ENCODE results near the gene TDRD10. TPM values are rescaled to one million over a fixed set of nuclear protein-coding genes. Genes with fewer than 3 reads are reported as not detected.
A peak's percentile ranks its signal among the peaks of the same experiment; 100 is the strongest.

Gene TDRD10
- total RNA-seq, 3 donors from 2014 or later = 0.65 to 2.0 (median 0.72) TPM

- TF ChIP-seq CTCF (IDR thresholded peaks at IDR 0.05) = no peak
- intact Hi-C loops (cut with DNase I, micrococcal nuclease) = no loop called here
- DNase-seq (no peak), ATAC-seq (peak; percentile 13)
- H3K9me3 ChIP-seq = no peaks in the 10 kb centered on the region
- H3K36me3 ChIP-seq (ENCODE audit: low read depth) = no peaks in the 10 kb centered on the region
- H3K4me1 ChIP-seq (ENCODE audit: low read depth) = peaks cover 8% of the 10 kb centered on the region
- no peak overlapping the region for H3K4me3 ChIP-seq
These were observed 711 bp downstream of the TDRD10 start for GRCh38 chr1:154502744-154503115.

- intact Hi-C loops (cut with DNase I, micrococcal nuclease) = no loop called here
- Histone ChIP-seq H3K36me3 (ENCODE audit: low read depth) (no peaks in the 10 kb centered on the region), H3K9me3 (no peaks in the 10 kb centered on the region), H3K4me1 (ENCODE audit: low read depth) (peaks cover 8% of the 10 kb centered on the region), H3K4me3 (no peak overlapping the region)
- TF ChIP-seq CTCF (IDR thresholded peaks at IDR 0.05) = no peak
- ATAC-seq = no peak
- no peak for DNase-seq
These were observed 1.9 kb downstream of the TDRD10 start for GRCh38 chr1:154503898-154504297.

- Histone ChIP-seq H3K9me3 (no peaks in the 10 kb centered on the region), H3K4me3 (no peak overlapping the region), H3K36me3 (ENCODE audit: low read depth) (no peaks in the 10 kb centered on the region), H3K4me1 (ENCODE audit: low read depth) (no peaks in the 10 kb centered on the region)
- TF ChIP-seq CTCF (IDR thresholded peaks at IDR 0.05) = no peak
- ATAC-seq (no peak), DNase-seq (no peak)
- intact Hi-C loops (cut with DNase I, micrococcal nuclease) = no loop called here
These were observed 10.7 kb downstream of the TDRD10 start for GRCh38 chr1:154512760-154513159.

- Histone ChIP-seq H3K4me3 (no peak overlapping the region), H3K4me1 (ENCODE audit: low read depth) (no peaks in the 10 kb centered on the region), H3K36me3 (ENCODE audit: low read depth) (no peaks in the 10 kb centered on the region), H3K9me3 (no peaks in the 10 kb centered on the region)
- DNase-seq = no peak
- intact Hi-C loops (cut with DNase I, micrococcal nuclease) = no loop called here
- ATAC-seq = no peak
- no peak for TF ChIP-seq CTCF (IDR thresholded peaks at IDR 0.05)
These were observed 12.1 kb downstream of the TDRD10 start for GRCh38 chr1:154514066-154514553.

GRCh38 chr1:154517661-154518060 is 15.6 kb downstream of the TDRD10 start:
- H3K9me3 ChIP-seq = no peaks in the 10 kb centered on the region
- DNase-seq = no peak
- no peaks in the 10 kb centered on the region for H3K4me1 ChIP-seq (ENCODE audit: low read depth)
- TF ChIP-seq CTCF (IDR thresholded peaks at IDR 0.05) = no peak
- no peaks in the 10 kb centered on the region for H3K36me3 ChIP-seq (ENCODE audit: low read depth)
- no peak for ATAC-seq
- intact Hi-C loops (cut with DNase I, micrococcal nuclease) = no loop called here
- no peak overlapping the region for H3K4me3 ChIP-seq

- H3K4me1 ChIP-seq (ENCODE audit: low read depth) = no peaks in the 10 kb centered on the region
- H3K36me3 ChIP-seq (ENCODE audit: low read depth) = no peaks in the 10 kb centered on the region
- no peak overlapping the region for H3K4me3 ChIP-seq
- ATAC-seq (peak; percentile 22), DNase-seq (no peak)
- no peaks in the 10 kb centered on the region for H3K9me3 ChIP-seq
- intact Hi-C loops (cut with DNase I, micrococcal nuclease) = no loop called here
- TF ChIP-seq CTCF (IDR thresholded peaks at IDR 0.05) = no peak
These were observed 17.6 kb downstream of the TDRD10 start for GRCh38 chr1:154519591-154519991.

Data from mucosa of descending colon (tissue), 3 donors.